Activated T-cell treated with anti-CD3 and anti-CD28 coated beads for 24 hours (primary cell): ENCODE data around the gene GCNT2.
"Not testable (repeated sequence)": the region's sequence is repeated elsewhere in the genome, so short reads cannot be mapped to it uniquely, and the experiment has no call there.

ENCODE experiments used
- DNase-seq: peaks from one replicate; pipeline ENCODE4 v3.0.0-alpha.2; 2020; ENCODE audit warnings: low read depth

The GCNT2 gene

DNA sequence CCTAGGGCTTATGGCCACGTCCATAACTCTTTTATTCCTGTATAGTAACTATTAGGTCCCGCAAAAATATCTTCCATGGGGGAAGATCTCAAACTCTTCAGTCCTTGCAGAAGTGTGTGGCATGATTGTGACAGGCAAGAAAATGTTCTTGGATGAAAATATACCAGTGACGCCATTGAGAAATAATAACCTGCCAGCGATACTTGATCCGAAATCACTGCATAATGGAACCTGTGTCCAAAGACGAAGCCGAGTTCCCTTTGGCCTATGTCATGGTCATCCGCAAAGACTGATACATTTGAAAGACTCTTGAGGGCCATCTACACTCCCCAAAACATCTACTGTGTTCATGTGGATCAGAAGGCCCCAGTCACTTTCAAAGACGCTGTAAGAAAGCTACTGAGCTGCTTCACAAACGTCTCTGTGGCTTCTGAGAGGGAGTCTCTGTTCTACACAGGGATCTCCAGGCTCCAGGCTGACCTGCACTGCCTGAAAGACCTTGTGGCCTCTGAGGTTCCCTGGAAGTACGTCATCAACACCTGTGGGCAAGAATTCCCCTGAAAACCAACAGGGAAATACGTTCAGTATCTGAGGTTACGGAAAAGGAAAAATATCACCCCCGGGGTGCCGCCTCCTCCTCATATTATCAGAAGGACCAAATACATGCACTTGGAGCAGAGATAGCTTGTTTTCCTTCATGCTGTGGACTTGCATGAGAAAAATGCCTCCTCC lies 6.9 kb upstream of the GCNT2 start:
- DNase-seq: no peak

DNA sequence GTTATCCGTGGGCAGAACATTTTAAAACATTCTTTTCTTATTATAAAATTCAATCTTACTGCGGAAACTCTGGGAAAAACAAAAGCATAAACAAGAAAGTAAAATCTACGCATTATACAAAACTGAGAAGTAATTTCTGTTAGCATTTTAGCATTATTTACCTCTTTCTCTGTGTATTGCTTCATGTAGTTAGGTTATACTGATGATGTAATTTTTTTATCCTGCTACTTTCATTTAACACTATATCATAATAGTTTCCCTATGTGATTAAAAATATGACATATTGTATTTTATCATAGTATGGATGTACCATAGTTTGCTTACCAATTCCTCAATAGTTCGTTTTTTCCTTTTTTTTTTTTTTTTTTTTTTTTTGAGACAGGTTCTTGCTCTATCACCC lies 4.2 kb upstream of the GCNT2 start:
- no peak for DNase-seq

DNA sequence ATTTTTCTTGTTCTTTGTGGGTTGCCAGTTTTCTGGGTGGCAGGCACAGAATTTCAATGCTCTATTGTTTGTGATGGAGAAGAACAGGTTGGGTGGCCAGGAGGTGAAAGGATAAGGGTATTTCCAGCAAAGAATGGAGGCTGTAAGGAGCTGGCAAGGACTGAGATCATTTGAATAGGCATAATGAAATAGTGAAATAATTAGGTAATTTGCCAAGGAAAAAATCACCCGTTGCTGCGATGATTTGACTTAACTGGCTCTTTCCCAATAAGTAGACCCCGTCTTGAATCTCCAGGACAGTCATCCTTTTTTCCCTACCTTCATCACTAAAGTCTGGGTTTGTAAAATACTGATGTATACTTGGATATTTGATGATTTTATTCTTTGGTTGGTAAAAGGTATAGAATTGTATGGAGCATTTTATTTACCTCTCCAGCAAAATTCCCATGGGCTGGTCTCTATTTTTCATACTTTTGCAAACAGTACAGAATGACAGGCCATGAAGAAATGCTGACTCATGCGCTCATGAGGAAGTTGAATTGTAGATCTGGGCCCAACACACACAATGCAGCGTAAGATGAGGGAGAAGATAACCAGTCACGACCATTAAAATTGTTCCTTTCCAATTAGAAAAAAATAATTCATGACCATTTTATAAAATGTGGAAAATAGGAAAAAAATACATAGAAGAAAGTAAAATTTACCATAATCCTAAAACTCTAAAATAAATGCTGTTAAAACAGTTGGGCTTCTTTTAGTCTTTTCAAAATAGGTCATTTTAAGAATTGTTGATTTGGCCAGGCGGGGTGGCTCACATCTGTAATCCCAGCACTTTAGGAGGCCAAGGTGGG lies 2.4 kb upstream of the GCNT2 start:
- no peak for DNase-seq

DNA sequence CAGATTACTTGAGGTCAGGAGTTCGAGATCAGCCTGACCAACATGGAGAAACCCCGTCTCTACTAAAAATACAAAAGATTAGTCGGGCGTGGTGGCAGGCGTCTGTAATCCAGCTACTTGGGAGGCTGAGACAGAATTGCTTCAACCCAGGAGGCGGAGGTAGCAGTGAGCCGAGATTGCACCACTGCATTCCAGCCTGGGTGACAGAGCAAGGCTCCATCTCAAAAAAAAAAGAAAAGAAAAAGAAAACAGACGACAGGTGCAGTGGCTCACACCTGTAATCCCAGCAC lies 1.8 kb upstream of the GCNT2 start:
- not testable (repeated sequence) for DNase-seq

DNA sequence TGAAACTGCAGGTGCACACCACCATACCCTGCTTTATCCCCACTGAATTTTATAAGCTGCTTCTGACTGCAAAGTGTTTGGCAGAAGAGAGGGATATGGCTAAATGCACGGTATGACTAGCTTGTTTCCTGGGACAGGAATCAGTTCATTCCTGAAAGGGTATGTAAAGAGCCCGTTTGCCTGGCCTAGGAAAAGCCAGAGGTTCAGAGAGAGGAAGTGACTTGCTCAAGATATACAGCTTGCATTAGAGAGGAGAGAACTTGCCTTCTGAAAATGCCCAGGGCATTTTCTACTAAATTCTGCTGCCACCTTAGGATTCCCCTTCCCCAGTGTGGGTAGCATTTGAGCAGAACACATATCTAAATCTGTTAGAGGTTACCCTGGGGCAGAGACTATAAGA lies 683 bp upstream of the GCNT2 start:
- DNase-seq: no peak

DNA sequence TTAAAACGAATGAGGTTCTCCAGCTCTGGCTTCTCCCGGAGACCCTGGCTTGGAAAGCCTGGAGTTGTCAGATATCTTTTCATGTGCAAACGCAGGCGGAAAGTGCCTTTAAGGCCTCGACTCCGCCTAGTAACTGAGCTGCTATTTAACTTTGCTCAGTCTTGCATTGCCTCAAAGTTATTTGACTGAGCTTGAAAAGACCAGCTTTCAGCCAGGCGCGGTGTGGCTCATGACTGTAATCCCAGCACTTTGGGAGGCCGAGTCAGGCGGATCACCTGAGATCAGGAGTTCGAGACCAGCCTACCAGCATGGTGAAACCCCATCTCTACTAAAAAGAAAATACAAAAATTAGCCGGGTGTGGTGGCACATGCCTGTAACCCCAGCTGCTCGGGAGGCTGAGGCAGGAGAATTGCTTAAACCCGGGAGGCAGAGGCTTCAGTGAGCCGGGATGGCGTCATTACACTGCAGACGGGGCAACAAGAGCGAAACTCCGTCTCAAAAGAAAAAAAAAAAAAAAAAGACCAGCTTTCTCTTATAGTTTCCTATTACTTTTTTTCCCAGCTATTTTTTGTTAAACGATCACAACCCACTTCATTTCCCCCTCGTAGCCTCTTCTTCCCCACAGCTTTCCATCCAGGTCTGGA lies 1.9 kb downstream of the GCNT2 start:
- no peak for DNase-seq

DNA sequence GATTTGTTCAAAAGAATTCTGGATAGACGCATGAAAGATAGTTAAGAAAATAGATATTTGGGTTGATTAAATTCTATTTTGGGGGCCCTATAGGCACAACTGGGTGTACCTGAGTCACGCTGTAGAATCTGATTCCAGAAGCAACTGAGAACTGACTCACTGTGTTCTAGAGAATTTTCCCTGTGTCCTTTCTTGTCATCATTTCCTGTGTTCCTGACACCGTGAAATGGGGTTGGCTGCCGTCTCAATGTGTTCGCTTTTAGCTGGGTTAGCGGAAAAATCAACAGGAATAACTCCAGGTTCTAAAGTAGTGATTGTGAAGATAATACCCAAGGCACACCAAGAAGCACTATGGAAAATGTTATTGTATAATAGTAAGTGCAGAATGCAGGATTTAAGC lies 5.0 kb downstream of the GCNT2 start:
- no peak for DNase-seq

DNA sequence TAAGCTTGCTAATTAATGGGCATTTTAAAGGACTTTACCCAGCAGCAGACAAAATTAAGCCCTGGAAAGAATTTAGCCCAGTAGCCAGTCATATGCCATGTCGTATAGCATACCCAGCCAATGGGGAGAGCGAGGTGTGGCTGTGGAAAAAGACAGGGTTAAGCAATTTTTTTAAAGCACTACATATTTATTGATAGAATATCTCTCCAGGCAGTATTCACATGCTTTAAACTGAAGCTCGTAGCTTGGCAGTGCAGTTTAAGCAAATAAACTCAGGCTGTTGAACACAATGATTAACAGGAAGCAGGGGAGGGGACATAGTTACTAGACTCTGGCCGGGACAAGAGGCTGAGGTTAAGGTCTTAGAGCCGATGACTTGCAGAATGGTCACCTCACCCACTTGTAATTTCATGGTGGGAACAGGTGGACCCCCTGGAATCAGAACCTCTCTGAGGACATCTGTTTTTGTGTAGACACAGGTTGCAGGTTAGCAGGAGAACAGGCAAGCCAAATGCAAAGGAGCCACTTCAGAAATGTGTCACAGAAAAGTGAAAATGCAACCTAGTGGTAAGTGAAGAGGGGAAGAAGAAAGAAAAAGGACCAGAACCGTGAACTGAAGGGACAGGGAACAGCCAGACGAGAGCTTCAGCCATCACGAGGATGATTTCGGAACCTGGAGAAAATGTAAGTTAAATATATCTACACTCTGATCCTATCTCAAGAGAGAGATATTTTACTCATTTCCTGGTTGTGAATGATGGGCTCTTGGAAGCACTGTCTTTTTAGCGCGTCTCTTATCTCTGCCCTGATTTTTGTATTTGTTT lies 7.2 kb downstream of the GCNT2 start:
- DNase-seq: no peak

DNA sequence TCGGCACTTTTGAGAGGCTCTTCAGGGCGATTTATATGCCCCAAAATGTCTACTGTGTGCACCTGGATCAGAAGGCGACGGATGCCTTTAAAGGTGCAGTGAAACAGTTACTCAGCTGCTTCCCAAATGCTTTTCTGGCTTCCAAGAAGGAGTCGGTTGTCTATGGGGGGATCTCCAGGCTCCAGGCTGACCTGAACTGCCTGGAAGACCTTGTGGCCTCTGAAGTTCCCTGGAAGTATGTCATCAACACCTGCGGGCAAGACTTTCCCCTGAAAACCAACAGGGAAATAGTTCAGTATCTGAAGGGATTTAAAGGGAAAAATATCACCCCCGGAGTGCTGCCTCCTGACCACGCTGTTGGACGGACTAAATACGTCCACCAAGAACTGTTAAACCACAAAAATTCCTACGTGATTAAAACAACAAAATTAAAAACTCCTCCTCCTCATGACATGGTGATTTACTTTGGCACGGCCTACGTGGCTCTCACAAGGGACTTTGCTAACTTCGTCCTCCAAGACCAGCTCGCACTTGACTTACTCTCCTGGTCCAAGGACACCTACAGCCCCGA lies 8.2 kb downstream of the GCNT2 start:
- DNase-seq: no peak

DNA sequence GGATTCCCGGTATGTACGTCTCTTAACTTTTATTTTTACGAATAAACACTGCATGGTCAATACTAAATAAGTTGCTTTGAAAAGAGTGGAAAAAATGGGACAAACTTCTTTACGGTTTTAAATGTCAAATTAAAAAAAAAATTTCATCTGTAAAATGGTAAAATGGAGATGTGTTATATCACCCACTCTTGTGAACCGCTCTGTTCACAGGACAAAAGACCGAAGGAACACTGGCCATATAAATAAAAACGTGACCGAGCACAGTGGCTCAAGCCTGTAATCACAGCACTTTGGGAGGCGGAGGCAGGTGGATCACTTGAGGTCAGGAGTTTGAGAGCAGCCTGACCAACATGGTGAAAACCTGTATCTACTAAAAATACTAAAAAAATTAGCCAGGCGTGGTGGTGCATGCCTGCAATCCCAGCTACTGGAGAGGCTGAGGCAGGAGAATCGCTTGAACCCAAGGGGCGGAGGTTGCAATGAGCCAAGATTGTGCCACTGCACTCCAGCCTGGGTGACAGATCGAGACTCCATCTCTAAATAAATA lies 8.8 kb downstream of the GCNT2 start:
- not testable (repeated sequence) for DNase-seq

DNA sequence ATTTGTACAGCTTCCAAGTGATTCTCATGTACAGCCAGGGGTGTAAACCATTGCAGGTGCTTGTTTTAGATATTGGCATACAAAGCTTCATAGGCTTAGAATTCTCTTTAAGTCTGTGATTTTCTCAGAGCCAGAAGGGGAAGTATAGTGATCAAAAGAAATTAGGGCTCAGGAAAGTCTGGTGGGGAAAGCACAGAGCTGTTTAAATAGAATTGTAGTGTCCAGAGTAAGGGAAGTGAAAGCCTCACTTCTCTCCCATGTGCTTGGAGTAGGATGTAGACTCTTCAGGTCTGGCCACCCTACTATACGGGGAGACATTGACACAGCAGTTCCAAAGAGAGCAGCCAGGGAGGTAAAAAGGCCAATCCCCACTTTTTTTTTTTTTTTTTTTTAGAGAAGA lies 10.4 kb downstream of the GCNT2 start:
- DNase-seq: no peak

DNA sequence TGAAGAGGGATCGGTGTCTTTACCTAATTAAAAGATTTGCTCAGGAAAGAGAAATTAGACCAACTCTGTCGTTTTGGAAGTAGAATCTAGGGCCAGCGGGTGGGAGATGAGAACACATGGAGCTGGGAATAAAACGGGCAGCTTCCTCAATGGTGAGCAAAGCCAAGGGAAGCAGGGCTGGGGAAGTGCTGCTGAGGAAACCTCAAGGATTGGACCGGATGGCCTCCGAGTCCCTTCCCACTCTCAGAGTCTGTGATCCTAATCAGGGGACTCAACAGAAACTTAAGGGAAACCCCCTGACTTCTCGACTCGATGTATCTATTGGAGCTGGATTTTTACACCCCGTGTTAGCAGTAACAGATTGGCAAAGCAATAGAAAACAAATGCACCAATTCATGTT lies 10.8 kb downstream of the GCNT2 start:
- no peak for DNase-seq

DNA sequence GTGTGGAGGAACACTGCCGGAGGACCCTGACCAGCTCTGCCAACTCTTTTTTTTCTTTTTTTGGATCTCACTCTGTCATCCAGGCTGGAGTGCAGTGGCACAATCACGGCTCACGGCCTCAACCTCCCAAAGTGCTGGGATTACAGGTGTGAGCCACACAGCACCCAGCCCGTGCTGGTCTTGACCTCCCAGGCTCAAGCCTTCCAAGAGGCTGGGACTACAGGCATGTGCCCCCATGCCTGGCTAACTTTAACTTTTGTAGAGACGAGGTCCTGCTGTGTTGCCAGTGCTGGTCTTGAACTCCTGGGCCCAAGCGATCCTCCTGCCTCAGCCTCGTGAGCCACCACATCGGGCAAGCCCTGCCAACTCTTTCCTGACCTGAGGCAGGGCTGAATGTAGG lies 11.2 kb downstream of the GCNT2 start:
- no peak for DNase-seq

DNA sequence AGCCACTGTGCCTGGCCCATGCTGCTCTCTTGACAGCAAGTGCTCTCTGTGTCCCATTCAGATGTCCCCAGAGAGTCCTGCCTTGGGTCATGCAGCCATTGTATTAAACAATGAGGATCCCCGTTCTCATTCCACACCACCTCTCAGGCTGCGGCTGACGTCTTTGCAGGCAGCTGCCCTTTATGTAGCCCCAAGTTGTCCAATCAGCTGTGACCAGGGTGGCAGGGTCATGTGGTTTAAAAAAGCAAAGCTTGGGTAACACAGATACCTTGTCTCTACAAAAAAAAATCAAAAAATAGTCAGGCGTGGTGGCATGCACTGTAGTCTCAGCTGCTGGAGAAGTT lies 13.2 kb downstream of the GCNT2 start:
- no peak for DNase-seq

DNA sequence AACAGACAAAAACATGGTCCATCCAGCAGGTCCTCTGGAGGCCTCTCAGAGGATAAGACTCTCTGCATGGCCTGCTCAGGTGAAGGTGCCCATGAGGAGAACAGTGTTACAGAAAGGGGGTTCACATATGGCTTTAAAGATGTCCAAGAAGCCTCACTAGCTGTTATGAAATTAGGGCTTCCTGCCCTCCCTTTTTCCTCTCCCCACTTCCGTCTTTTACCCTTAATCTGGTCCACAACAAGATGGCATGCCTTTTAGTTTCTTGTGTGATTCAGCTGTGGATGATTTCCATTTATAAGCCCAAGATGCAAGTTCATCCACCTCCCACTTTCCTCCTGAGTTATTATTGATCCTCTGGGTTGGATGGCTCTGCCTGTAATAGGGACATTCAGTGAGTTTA lies 14.0 kb downstream of the GCNT2 start:
- DNase-seq: no peak

DNA sequence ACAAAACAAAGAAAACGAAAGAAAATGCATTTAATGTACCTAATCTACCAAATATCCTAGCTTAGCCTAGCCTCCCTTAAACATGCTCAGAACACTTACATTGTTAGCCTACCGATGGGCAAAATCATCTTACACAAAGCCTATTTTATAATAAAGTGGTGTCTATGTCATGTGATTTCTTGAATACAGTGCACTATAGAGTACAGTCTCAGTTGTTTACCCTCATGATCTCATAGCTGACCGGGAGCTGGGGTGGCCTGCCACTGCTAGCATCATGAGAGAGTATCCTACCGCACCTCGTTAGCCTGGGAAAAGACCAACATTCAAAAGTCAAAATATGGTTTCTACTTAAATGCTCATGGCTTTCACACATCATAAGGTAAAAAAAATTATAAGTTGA lies 16.6 kb downstream of the GCNT2 start:
- no peak for DNase-seq

DNA sequence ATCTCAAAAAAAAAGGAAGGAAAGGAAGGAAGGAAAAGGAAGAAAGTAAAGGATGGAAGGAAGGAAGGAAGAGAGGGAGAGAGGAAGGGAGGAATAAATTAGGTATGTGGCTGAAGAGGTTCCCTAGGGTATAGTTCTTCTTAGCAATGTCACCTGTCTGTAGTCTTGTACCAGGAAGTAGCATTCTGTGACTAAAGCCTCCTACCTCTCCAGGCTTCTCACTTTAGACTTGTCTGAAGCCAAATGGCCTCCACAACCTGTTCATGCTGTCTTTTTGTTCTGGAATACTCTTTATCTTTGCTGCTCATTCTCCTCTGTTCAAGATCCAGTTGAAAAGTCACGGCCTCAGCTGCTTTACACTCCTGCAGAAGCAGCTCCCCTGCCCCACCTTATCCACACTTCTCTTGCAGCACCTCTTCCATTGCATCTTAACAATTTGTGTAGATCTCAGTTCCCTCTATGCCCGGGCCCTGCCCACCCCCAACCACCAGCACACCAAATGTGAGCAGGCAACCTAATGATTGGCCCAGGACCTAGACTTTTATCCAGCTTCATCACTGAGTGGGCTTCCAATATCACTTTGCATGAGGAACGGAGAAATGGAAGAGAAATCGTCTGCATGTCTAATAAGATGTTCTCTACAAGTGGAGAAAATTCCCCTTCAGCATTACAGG lies 19.1 kb downstream of the GCNT2 start:
- DNase-seq: no peak

DNA sequence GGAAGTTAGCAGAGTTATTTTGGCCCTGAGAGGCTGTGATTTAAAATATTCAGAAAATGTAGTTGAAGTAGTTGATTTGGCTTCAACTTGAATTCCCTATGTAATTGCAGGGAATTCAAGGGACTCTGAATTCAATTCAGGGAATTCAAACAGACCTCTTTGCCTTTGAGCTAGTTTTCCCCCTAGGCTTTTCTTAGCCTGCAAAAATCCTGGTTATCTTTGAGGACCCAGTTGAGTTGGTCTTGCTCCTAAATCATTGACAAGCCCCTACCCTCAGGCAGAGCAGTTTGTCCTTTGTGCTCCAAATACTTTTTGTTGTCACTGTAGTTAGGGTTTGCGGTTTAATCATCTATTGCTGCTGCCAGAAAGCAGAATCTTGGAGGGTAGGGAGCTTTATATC lies 20.4 kb downstream of the GCNT2 start:
- no peak for DNase-seq

DNA sequence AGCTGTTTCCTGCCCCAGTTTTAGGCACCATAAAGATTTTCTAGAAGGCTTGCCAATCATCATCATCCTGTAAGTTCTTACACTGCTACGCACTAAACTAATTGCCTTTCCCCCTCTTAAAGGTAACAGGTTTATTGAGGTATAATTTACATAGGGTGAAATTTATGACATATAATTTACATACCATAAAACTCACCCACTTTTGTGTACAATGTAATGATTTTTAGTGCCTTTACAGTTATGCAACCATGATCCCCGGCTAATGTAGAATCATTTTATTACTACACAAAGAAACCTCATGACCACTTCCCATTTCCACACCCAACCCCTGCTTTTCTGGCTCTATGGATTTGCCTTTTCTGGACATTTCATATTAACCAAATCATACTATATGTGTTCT lies 21.1 kb downstream of the GCNT2 start:
- DNase-seq: no peak

DNA sequence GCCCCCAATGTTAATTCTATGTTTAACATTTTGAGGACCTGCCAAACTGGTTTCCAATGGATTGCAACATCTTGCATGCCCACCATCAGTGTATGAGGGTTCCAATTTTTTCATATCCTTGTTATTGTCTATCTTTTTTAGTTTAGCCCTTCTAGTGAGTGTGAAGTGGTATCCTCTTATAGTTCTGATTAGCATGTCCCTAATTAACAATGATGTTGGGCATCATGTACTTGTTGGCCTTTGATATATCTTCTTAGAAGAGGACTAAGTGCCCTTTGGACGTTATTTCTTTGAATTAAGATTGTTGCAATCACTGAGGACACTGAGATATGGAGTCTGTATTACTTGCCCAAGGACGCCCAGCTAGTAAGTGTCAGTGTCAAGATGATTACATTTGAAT lies 22.3 kb downstream of the GCNT2 start:
- no peak for DNase-seq

DNA sequence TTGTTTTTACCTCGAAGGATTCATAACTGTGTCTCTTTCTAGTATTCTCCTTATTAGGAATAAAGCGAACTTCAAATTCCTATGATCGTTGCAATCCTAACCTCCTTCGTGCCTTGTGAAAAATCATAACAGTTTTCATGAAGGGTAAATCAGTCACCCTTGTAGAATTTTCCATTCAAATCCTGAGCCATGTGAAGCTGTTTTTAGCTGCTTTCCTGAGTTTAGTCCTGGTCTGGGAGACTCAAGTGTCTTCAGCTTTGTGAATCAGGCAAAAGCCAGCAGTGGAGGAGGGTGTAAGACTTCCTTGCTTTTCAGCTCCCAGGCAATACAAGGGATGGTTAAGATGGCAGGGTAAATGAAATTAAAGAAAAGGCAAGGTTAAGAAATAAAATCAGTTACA lies 24.3 kb downstream of the GCNT2 start:
- no peak for DNase-seq
